ENCODE measurements around the gene FAU. TPM values are rescaled to one million over a fixed set of nuclear protein-coding genes. Genes with fewer than 3 reads are reported as not detected.
A peak's percentile ranks its signal among the peaks of the same experiment; 100 is the strongest.

Gene FAU
- total and polyA plus RNA-seq, 10 of the 15 experiments (the other 5 are each of a cell fraction or from before 2014, with no cell fraction given), result 332 to 1,347 (median 990) TPM

DNA sequence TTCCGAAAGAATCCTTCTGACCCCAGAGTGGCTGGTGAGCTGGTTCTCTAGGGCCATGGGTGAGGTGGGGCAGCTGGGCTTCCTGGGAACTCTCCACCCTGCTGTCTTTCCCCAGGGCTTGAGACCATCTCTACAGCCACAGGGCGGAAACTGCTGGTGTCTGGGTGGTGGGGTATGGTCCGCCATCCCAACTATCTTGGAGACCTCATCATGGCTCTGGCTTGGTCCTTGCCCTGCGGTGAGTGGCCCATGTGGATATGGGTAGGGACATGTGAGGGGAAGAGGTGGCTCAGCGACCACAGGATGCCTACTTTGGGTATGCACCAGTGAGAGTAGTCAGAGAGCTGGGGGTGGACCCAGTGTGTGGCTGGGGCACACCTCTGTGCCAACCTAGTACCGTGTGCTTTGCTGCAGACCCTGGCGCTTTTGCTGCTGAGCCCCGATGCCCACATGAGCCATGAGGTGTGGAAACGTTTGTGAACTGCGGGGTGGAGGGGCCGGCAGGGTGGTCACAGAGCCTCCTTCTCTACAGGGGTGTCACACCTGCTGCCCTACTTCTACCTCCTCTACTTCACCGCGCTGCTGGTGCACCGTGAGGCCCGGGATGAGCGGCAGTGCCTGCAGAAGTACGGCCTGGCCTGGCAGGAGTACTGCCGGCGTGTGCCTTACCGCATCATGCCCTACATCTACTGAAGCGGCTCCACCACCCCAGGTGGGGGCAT lies 6.4 kb downstream of the FAU start:
- peaks cover 28% of the 10 kb centered on the region for H3K79me2 ChIP-seq (ENCODE audit: control insufficient read depth, insufficient read depth, low read length)
- H3K4me1 ChIP-seq (ENCODE audit: control insufficient read depth, insufficient read depth, low read length), result peaks cover 32% of the 10 kb centered on the region
- H2AFZ ChIP-seq (ENCODE audit: control insufficient read depth, low read depth, low read length), result no peak overlapping the region
- no peaks in the 10 kb centered on the region; the same call in 1 of the 2 replicates for H4K20me1 ChIP-seq (ENCODE audit: control insufficient read depth, insufficient read depth)
- ChIA-PET RAD21 (ENCODE audit: unreplicated experiment) (no interaction called here), SMC1A (ENCODE audit: uncharacterized antibody, unreplicated experiment) (no interaction called here), CTCF (interaction anchor here (0.6 to 1.3 kb wide), 5 partner anchors 17 to 222 kb away, joined by 3 to 5 read pairs (median 3); partner anchors contain the start of genes ARL2 and PPP2R5B), POLR2A (interaction anchor here (0.6 kb wide), 1 partner anchor 356 kb away, joined by 3 read pairs; no protein-coding TSS in a partner anchor)
- H3K9me3 ChIP-seq (replicated peaks; ENCODE audit: control insufficient read depth, insufficient read depth, low read length), result no peaks in the 10 kb centered on the region
- H3K27ac ChIP-seq (ENCODE audit: control insufficient read depth, insufficient read depth), result no peak overlapping the region
- in situ Hi-C loops (cut with MboI) (no loop called here), intact Hi-C loops (cut with micrococcal nuclease; ENCODE audit: unreplicated experiment) (loop anchor here (2.0 to 10.0 kb wide), 4 partner anchors 75 to 341 kb away; partner anchors contain the start of genes DPF2, SAC3D1 and SF1)
- WGBS (ENCODE audit: insufficient coverage, insufficient replicate concordance, low lambda C conversion rate, missing lambda C conversion rate), result 92% methylated on average over 21 of the region's 21 CpGs
- ATAC-seq (no peak), FAIRE-seq (no peak), DNase-seq (ENCODE audit: low read depth, low spot score) (no peak)
- BruUV-seq (replicated peaks), result no TSS peak
- H3K4me2 ChIP-seq (ENCODE audit: control insufficient read depth, insufficient read depth), result peak overlapping the region; percentile 90; the same call in 1 of the 2 replicates
- H3K36me3 ChIP-seq (ENCODE audit: control insufficient read depth in 2 of 2, insufficient read depth in 2 of 2, low read length in 1 of 2), result peaks cover 8 to 23% of the 10 kb centered on the region in 2 experiments
- H3K27me3 ChIP-seq (replicated peaks in 1 of 2; ENCODE audit: control insufficient read depth in 2 of 2, insufficient read depth in 2 of 2, low read length in 1 of 2), result no peaks in the 10 kb centered on the region
- H3K4me3 ChIP-seq, result no peak overlapping the region
- H3K9ac ChIP-seq (ENCODE audit: control insufficient read depth, insufficient read depth, low read length), result no peak overlapping the region
- TF ChIP-seq JUND (IDR thresholded peaks at IDR 0.05; ENCODE audit: low read depth, low read length) (no peak), EGR1 (IDR thresholded peaks at IDR 0.05; ENCODE audit: borderline replicate concordance in 1 of 2, low read depth in 2 of 2, low read length in 2 of 2) (no peak), MYB (IDR thresholded peaks at IDR 0.05; ENCODE audit: borderline replicate concordance, low read depth, low read length) (no peak), BACH1 (IDR thresholded peaks at IDR 0.05; ENCODE audit: borderline replicate concordance) (no peak), SREBF2 (IDR thresholded peaks at IDR 0.05; ENCODE audit: low read length) (no peak), POLR2A (IDR thresholded peaks at IDR 0.05; ENCODE audit: low read depth, low read length) (peak; percentile 69), SREBF1 (IDR thresholded peaks at IDR 0.05; ENCODE audit: low read length) (no peak)
- TF ChIP-seq, protein P1, sequence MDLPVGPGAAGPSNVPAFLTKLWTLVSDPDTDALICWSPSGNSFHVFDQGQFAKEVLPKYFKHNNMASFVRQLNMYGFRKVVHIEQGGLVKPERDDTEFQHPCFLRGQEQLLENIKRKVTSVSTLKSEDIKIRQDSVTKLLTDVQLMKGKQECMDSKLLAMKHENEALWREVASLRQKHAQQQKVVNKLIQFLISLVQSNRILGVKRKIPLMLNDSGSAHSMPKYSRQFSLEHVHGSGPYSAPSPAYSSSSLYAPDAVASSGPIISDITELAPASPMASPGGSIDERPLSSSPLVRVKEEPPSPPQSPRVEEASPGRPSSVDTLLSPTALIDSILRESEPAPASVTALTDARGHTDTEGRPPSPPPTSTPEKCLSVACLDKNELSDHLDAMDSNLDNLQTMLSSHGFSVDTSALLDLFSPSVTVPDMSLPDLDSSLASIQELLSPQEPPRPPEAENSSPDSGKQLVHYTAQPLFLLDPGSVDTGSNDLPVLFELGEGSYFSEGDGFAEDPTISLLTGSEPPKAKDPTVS (IDR thresholded peaks at IDR 0.05; ENCODE audit: low read depth, low read length), result no peak

Data from GM12878 (cell line).